T-helper 2 cell treated with Interferon-gamma antibody and Interleukin-4, amounts not matched to agents 5 μg/mL and 100 μg/mL, for 36 hours (primary cell): ENCODE data around the gene PTGES.

Source experiments
- DNase-seq: peaks from one replicate; pipeline ENCODE4 v3.0.0; 2021; ENCODE audit warnings: low spot score
- H3K27ac Mint-ChIP-seq: one replicate; pipeline ENCODE4 v1.8.0; 2021; ENCODE audit warnings: mild to moderate bottlenecking, mixed read lengths
- H3K27me3 Mint-ChIP-seq: one replicate; pipeline ENCODE4 v1.8.0; 2021; ENCODE audit warnings: low read depth, mixed read lengths
- H3K36me3 Mint-ChIP-seq: one replicate; pipeline ENCODE4 v1.8.0; 2021; ENCODE audit warnings: low read depth, mixed read lengths
- H3K4me1 Mint-ChIP-seq: one replicate; pipeline ENCODE4 v1.8.0; 2021; ENCODE audit warnings: low read depth, mixed read lengths
- H3K4me3 Mint-ChIP-seq: one replicate; pipeline ENCODE4 v1.8.0; 2022; ENCODE audit warnings: mild to moderate bottlenecking, moderate library complexity, mixed read lengths
- H3K9me3 Mint-ChIP-seq: one replicate; pipeline ENCODE4 v1.8.0; 2021; ENCODE audit warnings: mixed read lengths

Gene PTGES

GRCh38 chr9:129745200-129745599 lies 7.6 kb downstream of the PTGES start:
- H3K27ac Mint-ChIP-seq, result no peak overlapping the region
- H3K27me3 Mint-ChIP-seq, result no peaks in the 10 kb centered on the region

GRCh38 chr9:129740666-129741464 lies 12.0 kb downstream of the PTGES start:
- no peaks in the 10 kb centered on the region for H3K36me3 Mint-ChIP-seq
- H3K27ac Mint-ChIP-seq, result no peak overlapping the region
- H3K9me3 Mint-ChIP-seq, result no peaks in the 10 kb centered on the region
- H3K27me3 Mint-ChIP-seq, result peaks cover 3% of the 10 kb centered on the region
- peaks cover 9% of the 10 kb centered on the region for H3K4me1 Mint-ChIP-seq
- H3K4me3 Mint-ChIP-seq, result no peak overlapping the region
- DNase-seq, result no peak

More at GRCh38 chr9:129745200-129745599, 7.6 kb downstream of the PTGES start:
- no peak for DNase-seq
- H3K36me3 Mint-ChIP-seq, result no peaks in the 10 kb centered on the region
- H3K4me3 Mint-ChIP-seq, result no peak overlapping the region
- no peaks in the 10 kb centered on the region for H3K4me1 Mint-ChIP-seq
- H3K9me3 Mint-ChIP-seq, result no peaks in the 10 kb centered on the region

GRCh38 chr9:129740174-129740573 lies 12.7 kb downstream of the PTGES start:
- H3K9me3 Mint-ChIP-seq, result no peaks in the 10 kb centered on the region
- no peak for DNase-seq
- H3K4me1 Mint-ChIP-seq, result peaks cover 9% of the 10 kb centered on the region
- H3K27ac Mint-ChIP-seq, result no peak overlapping the region
- H3K27me3 Mint-ChIP-seq, result peaks cover 3% of the 10 kb centered on the region
- H3K4me3 Mint-ChIP-seq, result no peak overlapping the region
- H3K36me3 Mint-ChIP-seq, result no peaks in the 10 kb centered on the region

GRCh38 chr9:129739432-129739831 lies 13.4 kb downstream of the PTGES start:
- H3K4me3 Mint-ChIP-seq, result no peak overlapping the region
- H3K27me3 Mint-ChIP-seq, result peaks cover 3% of the 10 kb centered on the region
- H3K9me3 Mint-ChIP-seq, result no peaks in the 10 kb centered on the region
- H3K27ac Mint-ChIP-seq, result no peak overlapping the region
- DNase-seq, result no peak
- H3K36me3 Mint-ChIP-seq, result no peaks in the 10 kb centered on the region
- H3K4me1 Mint-ChIP-seq, result peaks cover 9% of the 10 kb centered on the region

- DNase-seq, result peak; percentile 78
- Mint-ChIP-seq H3K4me3 (peak overlapping the region; percentile 58), H3K36me3 (no peaks in the 10 kb centered on the region), H3K4me1 (peaks cover 9% of the 10 kb centered on the region), H3K27me3 (peaks cover 3% of the 10 kb centered on the region), H3K27ac (peak overlapping the region; percentile 76), H3K9me3 (no peaks in the 10 kb centered on the region)
Observed at GRCh38 chr9:129737479-129738274, 15.2 kb downstream of the PTGES start.

- peaks cover 6% of the 10 kb centered on the region for H3K27me3 Mint-ChIP-seq
- no peaks in the 10 kb centered on the region for H3K9me3 Mint-ChIP-seq
- H3K27ac Mint-ChIP-seq, result no peak overlapping the region
- peaks cover 9% of the 10 kb centered on the region for H3K4me1 Mint-ChIP-seq
- no peak for DNase-seq
- H3K36me3 Mint-ChIP-seq, result no peaks in the 10 kb centered on the region
- H3K4me3 Mint-ChIP-seq, result no peak overlapping the region
Observed at GRCh38 chr9:129736334-129736733, 16.5 kb downstream of the PTGES start.

- Mint-ChIP-seq H3K4me3 (no peak overlapping the region), H3K9me3 (no peaks in the 10 kb centered on the region), H3K27me3 (peaks cover 9% of the 10 kb centered on the region), H3K27ac (no peak overlapping the region), H3K4me1 (peaks cover 9% of the 10 kb centered on the region), H3K36me3 (no peaks in the 10 kb centered on the region)
- no peak for DNase-seq
Observed at GRCh38 chr9:129735546-129735945, 17.3 kb downstream of the PTGES start.

- no peak overlapping the region for H3K27ac Mint-ChIP-seq
- H3K4me3 Mint-ChIP-seq, result no peak overlapping the region
- H3K4me1 Mint-ChIP-seq, result peaks cover 9% of the 10 kb centered on the region
- no peak for DNase-seq
- no peaks in the 10 kb centered on the region for H3K36me3 Mint-ChIP-seq
- no peaks in the 10 kb centered on the region for H3K9me3 Mint-ChIP-seq
- peaks cover 12% of the 10 kb centered on the region for H3K27me3 Mint-ChIP-seq
Observed at GRCh38 chr9:129733632-129733953, 19.2 kb downstream of the PTGES start.

- no peak overlapping the region for H3K27ac Mint-ChIP-seq
- H3K4me1 Mint-ChIP-seq, result peaks cover 5% of the 10 kb centered on the region
- no peak overlapping the region for H3K4me3 Mint-ChIP-seq
- no peaks in the 10 kb centered on the region for H3K9me3 Mint-ChIP-seq
- no peaks in the 10 kb centered on the region for H3K36me3 Mint-ChIP-seq
- no peak for DNase-seq
- peaks cover 12% of the 10 kb centered on the region for H3K27me3 Mint-ChIP-seq
Observed at GRCh38 chr9:129732946-129733631, 19.8 kb downstream of the PTGES start.

- Mint-ChIP-seq H3K4me1 (peaks cover 1% of the 10 kb centered on the region), H3K36me3 (no peaks in the 10 kb centered on the region), H3K27ac (no peak overlapping the region), H3K9me3 (no peaks in the 10 kb centered on the region), H3K27me3 (peaks cover 11% of the 10 kb centered on the region), H3K4me3 (no peak overlapping the region)
- no peak for DNase-seq
Observed at GRCh38 chr9:129732100-129732499, 20.7 kb downstream of the PTGES start.

GRCh38 chr9:129731477-129732085 lies 21.3 kb downstream of the PTGES start:
- no peaks in the 10 kb centered on the region for H3K36me3 Mint-ChIP-seq
- no peak overlapping the region for H3K27ac Mint-ChIP-seq
- peaks cover 13% of the 10 kb centered on the region for H3K27me3 Mint-ChIP-seq
- H3K4me3 Mint-ChIP-seq, result no peak overlapping the region
- peaks cover 2% of the 10 kb centered on the region for H3K4me1 Mint-ChIP-seq
- no peak for DNase-seq
- H3K9me3 Mint-ChIP-seq, result no peaks in the 10 kb centered on the region

- Mint-ChIP-seq H3K9me3 (no peaks in the 10 kb centered on the region), H3K4me1 (peaks cover 3% of the 10 kb centered on the region), H3K4me3 (no peak overlapping the region), H3K36me3 (no peaks in the 10 kb centered on the region), H3K27ac (no peak overlapping the region), H3K27me3 (peaks cover 13% of the 10 kb centered on the region)
- no peak for DNase-seq
Observed at GRCh38 chr9:129728744-129729143, 24.1 kb downstream of the PTGES start.

- no peaks in the 10 kb centered on the region for H3K9me3 Mint-ChIP-seq
- no peak overlapping the region for H3K27ac Mint-ChIP-seq
- H3K4me3 Mint-ChIP-seq, result peak overlapping the region; percentile 40
- peak; percentile 57 for DNase-seq
- no peaks in the 10 kb centered on the region for H3K36me3 Mint-ChIP-seq
- H3K4me1 Mint-ChIP-seq, result peaks cover 3% of the 10 kb centered on the region
- H3K27me3 Mint-ChIP-seq, result peaks cover 11% of the 10 kb centered on the region
Observed at GRCh38 chr9:129726322-129727160, 26.3 kb downstream of the PTGES start.
